VCaP (cell line): ENCODE data around the gene CASP8AP2.
"Not testable (repeated sequence)": the region's sequence is repeated elsewhere in the genome, so short reads cannot be mapped to it uniquely, and the experiment has no call there.

Source experiments
- H3K27ac ChIP-seq: fragments of 450-650 bp; 2 replicates; pipeline ENCODE4 v1.5.1; 2017
- CTCF ChIP-seq: fragments of 450-650 bp; conservative IDR thresholded peaks from 2 replicates; pipeline ENCODE4 v1.5.1; 2017; ENCODE audit warnings: mild to moderate bottlenecking, moderate library complexity

The CASP8AP2 gene

GRCh38 chr6:89829472-89830169 lies at the start of gene CASP8AP2:
Gene CASP8AP2, plus strand, starts transcription at chr6:89829880.
- no peak for TF ChIP-seq CTCF
- H3K27ac ChIP-seq: peak within 1 kb of the TSS; percentile 85

GRCh38 chr6:89781070-89782034 lies 48.3 kb upstream of the CASP8AP2 start:
- TF ChIP-seq CTCF: no peak
- H3K27ac ChIP-seq: no peak overlapping the region

- no peak overlapping the region for H3K27ac ChIP-seq
- no peak for TF ChIP-seq CTCF
Observed at GRCh38 chr6:89782222-89782621, 47.5 kb upstream of the CASP8AP2 start.

- H3K27ac ChIP-seq: not testable (repeated sequence)
Observed at GRCh38 chr6:89783293-89783692, 46.4 kb upstream of the CASP8AP2 start.

GRCh38 chr6:89784838-89785237 lies 44.8 kb upstream of the CASP8AP2 start:
- no peak overlapping the region for H3K27ac ChIP-seq
- TF ChIP-seq CTCF: no peak

GRCh38 chr6:89786970-89787369 lies 42.7 kb upstream of the CASP8AP2 start:
- no peak for TF ChIP-seq CTCF
- no peak overlapping the region for H3K27ac ChIP-seq

GRCh38 chr6:89787660-89788328 lies 41.9 kb upstream of the CASP8AP2 start:
- no peak for TF ChIP-seq CTCF
- H3K27ac ChIP-seq: no peak overlapping the region
